GM23338 (cell line): Measurements from ENCODE around the gene SRRT.

Source experiments
- EZH2phosphoT487 ChIP-seq: fragments of 200-600 bp; sonication (generic); IDR thresholded peaks from one replicate; pipeline ENCODE4 v1.8.1; 2018; ENCODE audit warnings: antibody characterized with exemption; ENCODE audit not compliant: unreplicated experiment
- TF ChIP-seq, protein P1 (sequence below), 2 experiments: fragments of 200-600 bp in 1 of 2; sonication (generic) in 1 of 2; conservative IDR thresholded peaks; 2 replicates each; pipeline versions ENCODE4 v1.5.1 to v1.6.1; 2016 to 2017; ENCODE audit warnings: antibody characterized with exemption in 2 of 2, low read depth in 2 of 2, mild to moderate bottlenecking in 2 of 2, moderate library complexity in 1 of 2

GRCh38 chr7:100875356-100875751 is 451 bp downstream of the SRRT start:
- TF ChIP-seq, protein P1, sequence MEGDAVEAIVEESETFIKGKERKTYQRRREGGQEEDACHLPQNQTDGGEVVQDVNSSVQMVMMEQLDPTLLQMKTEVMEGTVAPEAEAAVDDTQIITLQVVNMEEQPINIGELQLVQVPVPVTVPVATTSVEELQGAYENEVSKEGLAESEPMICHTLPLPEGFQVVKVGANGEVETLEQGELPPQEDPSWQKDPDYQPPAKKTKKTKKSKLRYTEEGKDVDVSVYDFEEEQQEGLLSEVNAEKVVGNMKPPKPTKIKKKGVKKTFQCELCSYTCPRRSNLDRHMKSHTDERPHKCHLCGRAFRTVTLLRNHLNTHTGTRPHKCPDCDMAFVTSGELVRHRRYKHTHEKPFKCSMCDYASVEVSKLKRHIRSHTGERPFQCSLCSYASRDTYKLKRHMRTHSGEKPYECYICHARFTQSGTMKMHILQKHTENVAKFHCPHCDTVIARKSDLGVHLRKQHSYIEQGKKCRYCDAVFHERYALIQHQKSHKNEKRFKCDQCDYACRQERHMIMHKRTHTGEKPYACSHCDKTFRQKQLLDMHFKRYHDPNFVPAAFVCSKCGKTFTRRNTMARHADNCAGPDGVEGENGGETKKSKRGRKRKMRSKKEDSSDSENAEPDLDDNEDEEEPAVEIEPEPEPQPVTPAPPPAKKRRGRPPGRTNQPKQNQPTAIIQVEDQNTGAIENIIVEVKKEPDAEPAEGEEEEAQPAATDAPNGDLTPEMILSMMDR (conservative IDR thresholded peaks at IDR 0.05; ENCODE audit: low read depth in 2 of 2) = no peak
- TF ChIP-seq EZH2phosphoT487 = no peak
